HFF-Myc (cell line): ENCODE measurements around the gene ARID3B.

Experiments used
- DNase-seq: peaks from one replicate; pipeline ENCODE4 v3.0.0-alpha.2; 2011; ENCODE audit warnings: low read depth; ENCODE audit errors: extremely low read depth
- H3K4me3 ChIP-seq: replicated peaks from 2 replicates; pipeline ENCODE4 v1.5.1; 2011; ENCODE audit warnings: low read depth, mild to moderate bottlenecking, control low read depth, low read length
- CTCF ChIP-seq: IDR thresholded peaks from 2 replicates; pipeline ENCODE4 v1.5.1; 2012; ENCODE audit warnings: mild to moderate bottlenecking, low read depth, low read length, control low read depth; ENCODE audit errors: missing control alignments

Gene ARID3B

GRCh38 chr15:74542166-74543042, 1.4 kb downstream of the ARID3B start:
- DNase-seq = no peak
- no peak for TF ChIP-seq CTCF
- no peak overlapping the region for H3K4me3 ChIP-seq

- H3K4me3 ChIP-seq = no peak overlapping the region
- no peak for DNase-seq
- no peak for TF ChIP-seq CTCF
Measured at GRCh38 chr15:74543043-74543422, 2.0 kb downstream of the ARID3B start.

- DNase-seq = no peak
- TF ChIP-seq CTCF = no peak
- H3K4me3 ChIP-seq = no peak overlapping the region
Measured at GRCh38 chr15:74543583-74543982, 2.6 kb downstream of the ARID3B start.

- no peak for DNase-seq
- no peak for TF ChIP-seq CTCF
- H3K4me3 ChIP-seq = no peak overlapping the region
Measured at GRCh38 chr15:74545086-74545485, 4.1 kb downstream of the ARID3B start.

- H3K4me3 ChIP-seq = no peak overlapping the region
- TF ChIP-seq CTCF = no peak
- DNase-seq = peak; percentile 98
Measured at GRCh38 chr15:74545776-74546656, 5.0 kb downstream of the ARID3B start.

GRCh38 chr15:74547616-74548015, 6.6 kb downstream of the ARID3B start:
- no peak overlapping the region for H3K4me3 ChIP-seq
- no peak for DNase-seq
- TF ChIP-seq CTCF = no peak
